GM12878 (cell line): ENCODE measurements around the gene UVSSA.

Experiments
- ATF7 ChIP-seq: fragments of 450-650 bp; IDR thresholded peaks from 2 replicates; pipeline ENCODE4 v1.6.1; 2016; ENCODE audit warnings: low read depth, mild to moderate bottlenecking
- EZH2 ChIP-seq: IDR thresholded peaks from 2 replicates; pipeline ENCODE4 v1.6.1; 2012; ENCODE audit warnings: low read depth, mild to moderate bottlenecking, control low read depth, inconsistent platforms, low read length, borderline replicate concordance; ENCODE audit not compliant: control insufficient read depth
- HDAC6 ChIP-seq: fragments of 200-600 bp; sonication (generic); IDR thresholded peaks from one replicate; pipeline ENCODE4 v1.8.0; 2017; ENCODE audit warnings: antibody characterized with exemption; ENCODE audit not compliant: unreplicated experiment
- POLR2AphosphoS5 ChIP-seq: IDR thresholded peaks from 2 replicates; pipeline ENCODE4 v1.6.1; 2011; ENCODE audit warnings: mild to moderate bottlenecking, low read length, inconsistent platforms
- TCF12 ChIP-seq: IDR thresholded peaks from 2 replicates; pipeline ENCODE4 v1.6.1; 2011; ENCODE audit warnings: low read depth, mild to moderate bottlenecking, low read length
- TCF3 ChIP-seq: IDR thresholded peaks from 2 replicates; pipeline ENCODE4 v1.6.1; 2012; ENCODE audit warnings: low read depth, mild to moderate bottlenecking, low read length, borderline replicate concordance; ENCODE audit not compliant: insufficient read depth
- TCF7 ChIP-seq: IDR thresholded peaks from 2 replicates; pipeline ENCODE4 v1.6.1; 2014; ENCODE audit warnings: antibody characterized with exemption, borderline replicate concordance
- ZNF207 ChIP-seq: fragments of 450-650 bp; IDR thresholded peaks from 2 replicates; pipeline ENCODE4 v1.6.1; 2014; ENCODE audit warnings: antibody characterized with exemption, mild to moderate bottlenecking, borderline replicate concordance
- TF ChIP-seq, protein P1 (sequence below), 3 experiments: IDR thresholded peaks in 2 of 3; conservative IDR thresholded peaks in 1 of 3; 2 replicates each; pipeline ENCODE4 v1.5.1; 2011; ENCODE audit warnings: low read depth in 3 of 3, low read length in 3 of 3, mild to moderate bottlenecking in 3 of 3, control low read depth in 2 of 3, moderate library complexity in 2 of 3, inconsistent platforms in 1 of 3, mixed read lengths in 1 of 3; ENCODE audit not compliant: control insufficient read depth in 2 of 3, insufficient read depth in 1 of 3; ENCODE audit errors: extremely low read depth in 1 of 3
- TF ChIP-seq, protein P2 (sequence below): IDR thresholded peaks from 2 replicates; pipeline ENCODE4 v1.6.1; 2011; ENCODE audit warnings: borderline replicate concordance, low read depth, mild to moderate bottlenecking, moderate library complexity, low read length; ENCODE audit not compliant: insufficient read depth, poor library complexity, severe bottlenecking

DNA sequence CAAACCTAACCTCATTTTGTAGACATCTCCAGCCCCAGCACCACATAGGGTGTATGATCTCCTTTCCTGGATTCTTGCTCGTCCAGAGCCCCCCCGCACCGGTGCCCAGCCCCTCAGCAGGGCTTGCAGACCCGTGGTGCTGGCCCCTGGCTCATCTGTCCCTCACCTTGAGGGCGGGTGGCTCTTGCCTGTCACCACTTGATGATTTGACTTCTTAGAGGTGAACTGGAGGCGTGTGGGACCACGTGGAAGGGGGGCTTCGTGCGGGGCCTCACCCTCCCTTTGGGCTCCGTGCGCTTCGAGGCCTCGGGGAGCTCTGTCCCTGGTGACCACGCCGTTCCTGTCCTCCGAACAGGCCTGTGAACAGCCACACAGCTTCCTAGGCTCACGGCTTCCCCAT lies 15.5 kb downstream of the UVSSA start:
- TF ChIP-seq, protein P1, sequence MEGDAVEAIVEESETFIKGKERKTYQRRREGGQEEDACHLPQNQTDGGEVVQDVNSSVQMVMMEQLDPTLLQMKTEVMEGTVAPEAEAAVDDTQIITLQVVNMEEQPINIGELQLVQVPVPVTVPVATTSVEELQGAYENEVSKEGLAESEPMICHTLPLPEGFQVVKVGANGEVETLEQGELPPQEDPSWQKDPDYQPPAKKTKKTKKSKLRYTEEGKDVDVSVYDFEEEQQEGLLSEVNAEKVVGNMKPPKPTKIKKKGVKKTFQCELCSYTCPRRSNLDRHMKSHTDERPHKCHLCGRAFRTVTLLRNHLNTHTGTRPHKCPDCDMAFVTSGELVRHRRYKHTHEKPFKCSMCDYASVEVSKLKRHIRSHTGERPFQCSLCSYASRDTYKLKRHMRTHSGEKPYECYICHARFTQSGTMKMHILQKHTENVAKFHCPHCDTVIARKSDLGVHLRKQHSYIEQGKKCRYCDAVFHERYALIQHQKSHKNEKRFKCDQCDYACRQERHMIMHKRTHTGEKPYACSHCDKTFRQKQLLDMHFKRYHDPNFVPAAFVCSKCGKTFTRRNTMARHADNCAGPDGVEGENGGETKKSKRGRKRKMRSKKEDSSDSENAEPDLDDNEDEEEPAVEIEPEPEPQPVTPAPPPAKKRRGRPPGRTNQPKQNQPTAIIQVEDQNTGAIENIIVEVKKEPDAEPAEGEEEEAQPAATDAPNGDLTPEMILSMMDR (IDR thresholded peaks at IDR 0.05 in 2 of 3, conservative IDR thresholded peaks at IDR 0.05 in 1 of 3; ENCODE audit: control insufficient read depth in 2 of 3, extremely low read depth in 1 of 3, insufficient read depth in 1 of 3, low read depth in 3 of 3, low read length in 3 of 3): no peak
- no peak for TF ChIP-seq HDAC6
- TF ChIP-seq TCF7: no peak
- TF ChIP-seq TCF12: no peak
- TF ChIP-seq TCF3: no peak
- no peak for TF ChIP-seq ZNF207
- no peak for TF ChIP-seq POLR2AphosphoS5
- TF ChIP-seq, protein P2, sequence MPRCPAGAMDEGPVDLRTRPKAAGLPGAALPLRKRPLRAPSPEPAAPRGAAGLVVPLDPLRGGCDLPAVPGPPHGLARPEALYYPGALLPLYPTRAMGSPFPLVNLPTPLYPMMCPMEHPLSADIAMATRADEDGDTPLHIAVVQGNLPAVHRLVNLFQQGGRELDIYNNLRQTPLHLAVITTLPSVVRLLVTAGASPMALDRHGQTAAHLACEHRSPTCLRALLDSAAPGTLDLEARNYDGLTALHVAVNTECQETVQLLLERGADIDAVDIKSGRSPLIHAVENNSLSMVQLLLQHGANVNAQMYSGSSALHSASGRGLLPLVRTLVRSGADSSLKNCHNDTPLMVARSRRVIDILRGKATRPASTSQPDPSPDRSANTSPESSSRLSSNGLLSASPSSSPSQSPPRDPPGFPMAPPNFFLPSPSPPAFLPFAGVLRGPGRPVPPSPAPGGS: no peak
- no peak for TF ChIP-seq ATF7
- no peak for TF ChIP-seq EZH2
